Measurements from ENCODE around the gene SBSN.

The SBSN gene

GRCh38 chr19:35531291-35531690, 3.2 kb upstream of the SBSN start:
- no peak for DNase-seq

DNA sequence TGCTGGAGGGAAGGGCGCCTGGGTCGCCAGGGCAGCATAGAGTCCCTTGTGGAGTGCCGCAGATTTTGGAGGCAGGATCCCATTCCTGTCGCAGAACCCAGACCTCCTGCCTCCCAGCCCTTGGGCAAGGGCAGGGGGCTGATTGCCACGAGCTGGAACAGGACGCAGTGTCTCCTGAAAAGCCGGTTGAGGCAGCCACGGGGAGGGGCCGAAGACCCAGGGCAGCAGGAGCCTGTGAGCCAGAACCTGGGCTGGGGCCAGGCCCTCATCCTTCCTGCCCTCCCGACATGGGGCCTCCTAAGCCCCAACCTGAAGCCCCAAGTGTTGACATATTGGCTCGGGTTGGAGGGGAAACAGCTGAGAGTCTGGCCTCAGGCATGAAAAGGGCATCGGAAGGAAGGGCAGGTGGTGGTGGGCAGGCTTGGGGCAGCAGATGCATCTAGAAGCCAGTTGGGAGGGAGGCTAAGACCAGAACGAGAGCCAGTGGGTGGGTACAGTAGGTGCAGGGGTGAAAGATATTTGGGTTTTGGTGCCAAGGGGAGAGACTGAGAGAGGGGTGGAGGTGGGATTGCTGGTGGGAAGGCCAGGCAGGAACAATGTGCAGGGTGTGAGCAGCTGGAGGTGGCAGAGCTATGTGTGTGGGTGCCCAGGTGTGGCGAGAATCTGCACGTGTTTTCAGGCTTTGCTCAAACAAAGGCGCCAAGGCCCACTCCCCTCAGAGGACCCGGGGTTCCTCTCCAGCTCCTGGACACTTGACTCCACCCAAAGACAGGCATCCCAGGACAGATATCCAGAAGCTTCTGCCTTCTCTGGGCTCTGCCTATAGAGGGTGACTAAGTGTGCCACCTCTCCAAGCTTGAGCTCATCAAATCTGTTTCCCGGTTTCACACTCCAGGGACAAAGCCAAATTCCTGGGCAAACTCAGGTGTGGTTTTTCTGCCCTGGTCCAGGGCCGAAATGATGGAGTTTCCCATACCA, 1.4 kb upstream of the SBSN start:
- no peak for DNase-seq

DNA sequence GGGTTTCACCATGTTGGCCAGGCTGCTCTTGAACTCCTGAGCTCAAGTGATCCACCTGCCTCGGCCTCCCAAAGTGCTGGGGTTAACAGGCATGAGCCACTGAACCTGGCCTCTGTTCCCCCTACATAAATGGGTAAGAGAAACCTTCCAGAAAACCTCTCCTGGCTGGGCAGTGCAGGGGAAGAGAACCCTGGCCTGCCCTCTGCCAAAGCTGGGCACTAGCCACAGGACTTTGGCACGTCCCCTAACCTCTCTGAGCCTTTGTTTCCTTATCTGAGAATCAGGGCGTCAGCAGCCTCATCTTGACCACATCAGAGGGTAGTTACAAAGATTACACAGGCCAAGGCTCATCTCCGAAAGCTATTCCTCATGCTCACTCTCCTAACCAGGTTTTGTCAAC, 2.2 kb downstream of the SBSN start:
- no peak for DNase-seq

- DNase-seq = no peak
These were observed 3.8 kb downstream of the SBSN start for GRCh38 chr19:35524181-35524837.

DNA sequence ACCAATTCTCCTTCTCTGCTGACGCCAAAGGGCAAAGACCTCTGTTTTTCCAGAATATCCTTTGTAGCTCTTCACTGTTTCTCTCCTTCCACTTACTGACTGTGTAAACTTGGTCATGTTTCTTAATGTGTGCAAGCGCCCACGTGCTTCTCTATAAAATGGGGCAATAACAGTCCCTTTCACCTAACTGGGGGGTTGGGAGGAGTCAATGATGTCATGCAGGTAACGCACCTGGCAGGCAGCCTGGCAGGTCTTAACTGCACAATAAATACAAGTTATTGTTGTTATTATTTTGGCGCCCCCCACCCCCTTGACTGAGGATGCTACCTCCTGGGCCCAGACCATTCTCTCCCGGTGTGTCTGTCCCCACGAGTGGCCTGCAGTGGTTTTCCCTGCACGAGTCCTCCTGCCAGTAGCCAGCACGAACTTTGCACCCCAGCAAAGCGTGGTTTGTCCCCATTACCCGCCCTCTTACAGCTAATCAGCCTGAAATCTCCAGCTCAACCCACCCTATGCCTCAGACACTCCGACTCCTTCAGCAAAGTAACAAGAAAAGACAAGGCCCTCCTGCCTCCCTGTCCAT, 5.3 kb downstream of the SBSN start:
- DNase-seq = no peak

DNA sequence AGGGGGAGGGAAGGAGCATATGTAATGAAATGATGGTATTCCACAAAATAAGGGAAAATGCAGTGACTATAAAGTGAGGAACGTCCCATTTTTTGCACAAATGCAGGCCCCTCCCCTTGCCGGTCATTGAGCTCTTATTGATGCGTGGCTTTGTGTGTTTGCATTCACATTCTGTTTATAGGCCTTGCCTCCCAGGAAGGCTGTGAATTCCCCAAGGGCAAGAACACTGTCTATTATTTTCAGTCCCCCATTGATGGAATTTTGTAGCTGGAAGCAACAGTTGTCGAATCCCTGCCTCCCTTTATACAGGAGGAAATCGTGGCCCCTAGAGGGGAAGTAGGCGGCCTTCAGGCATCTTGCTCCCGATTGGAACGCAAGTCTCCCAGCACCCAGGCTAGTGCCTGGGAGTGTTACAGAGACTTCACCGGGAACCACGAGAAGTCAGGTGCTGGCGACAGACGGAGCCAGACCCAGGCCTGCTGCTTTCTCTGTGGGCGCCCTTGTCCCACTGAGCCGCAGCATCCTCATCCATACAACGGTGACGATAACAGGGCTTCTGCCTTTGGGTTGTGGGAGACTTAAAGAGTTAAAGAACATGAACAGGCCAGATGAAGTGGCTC, 6.9 kb downstream of the SBSN start:
- DNase-seq = no peak

GRCh38 chr19:35519291-35519690, 8.8 kb downstream of the SBSN start:
- DNase-seq = no peak

DNA sequence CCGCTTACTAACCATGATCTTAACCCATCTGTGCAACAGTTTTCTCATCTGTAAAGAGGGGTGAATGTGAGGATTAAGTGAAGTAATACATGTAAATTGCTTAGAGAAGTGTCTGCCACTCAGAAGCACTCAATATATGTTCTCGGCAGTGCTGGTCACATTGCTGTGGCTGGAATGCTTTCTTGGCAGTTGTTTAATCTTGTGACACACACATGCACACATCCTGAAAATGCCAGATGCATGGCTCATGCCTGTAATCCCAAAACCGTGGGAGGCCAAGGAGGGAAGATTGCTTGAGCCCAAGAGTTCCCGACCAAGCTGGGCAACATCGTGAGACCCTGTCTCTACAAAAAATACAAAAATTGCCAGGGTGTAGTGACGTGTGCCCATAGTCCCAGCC, 9.8 kb downstream of the SBSN start:
- DNase-seq = no peak

GRCh38 chr19:35517342-35517741, 10.8 kb downstream of the SBSN start:
- DNase-seq = no peak

DNA sequence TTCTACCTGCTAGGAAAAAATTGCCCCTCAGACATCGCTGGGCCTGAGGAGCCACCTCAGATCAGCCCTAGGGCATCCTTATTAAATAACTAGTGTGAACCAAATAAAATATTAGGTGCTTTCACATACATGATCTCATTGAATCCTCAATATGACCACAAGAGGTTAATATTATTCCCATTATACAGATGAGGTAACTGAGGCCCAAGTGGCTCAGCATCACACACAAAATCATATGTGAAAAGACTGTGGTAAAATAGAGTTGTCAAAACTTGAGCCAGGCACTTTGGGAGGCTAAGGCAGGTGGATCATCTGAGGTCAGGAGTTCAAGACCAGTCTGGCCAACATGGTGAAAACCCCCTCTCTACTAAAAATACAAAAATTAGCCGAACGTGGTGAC, 11.8 kb downstream of the SBSN start:
- no peak for DNase-seq

- no peak for DNase-seq
These were observed 13.8 kb downstream of the SBSN start for GRCh38 chr19:35514282-35514809.

DNA sequence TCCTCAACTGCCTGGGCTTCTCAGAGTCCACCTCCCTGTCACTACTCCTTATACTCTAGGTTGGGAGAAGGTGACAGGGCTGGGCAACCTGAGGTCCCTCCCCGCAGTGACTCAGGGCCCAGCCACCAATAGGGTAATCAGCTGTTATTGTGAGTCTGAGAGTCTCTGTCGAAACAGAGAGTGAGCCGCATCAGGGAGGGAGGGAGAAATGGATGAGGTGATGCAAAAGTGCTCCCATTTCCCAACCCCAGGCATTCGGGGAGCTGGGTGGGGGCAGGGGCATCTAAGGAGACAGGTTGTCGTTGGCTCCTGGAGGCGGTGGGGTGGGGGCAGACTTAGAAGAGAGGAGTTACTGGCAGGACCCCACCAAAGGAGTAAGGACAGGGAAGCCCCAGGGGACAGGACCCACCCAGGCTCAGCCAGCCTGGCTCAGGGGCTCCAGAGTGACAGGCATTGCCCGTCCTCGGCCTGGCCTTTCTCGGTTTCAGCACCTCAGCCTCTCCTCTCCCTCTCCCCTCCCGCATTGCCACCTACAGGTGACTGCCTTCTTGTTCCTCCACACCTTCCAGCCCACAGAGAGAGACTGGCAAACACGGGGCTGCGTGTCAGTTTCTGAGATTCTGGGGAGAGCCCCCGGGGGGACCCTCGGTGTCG, 14.4 kb downstream of the SBSN start, which contains the start of gene DMKN:
TSS of gene DMKN (minus strand) at position 22 of the 654 bp plus-strand sequence. CDS start 174 bp downstream, outside the sequence.
- DNase-seq = no peak

- no peak for DNase-seq
These were observed 15.1 kb downstream of the SBSN start for GRCh38 chr19:35512831-35513627.

- DNase-seq = no peak
These were observed 16.8 kb downstream of the SBSN start for GRCh38 chr19:35511337-35511736.

GRCh38 chr19:35510626-35510964, 17.5 kb downstream of the SBSN start:
- no peak for DNase-seq

DNA sequence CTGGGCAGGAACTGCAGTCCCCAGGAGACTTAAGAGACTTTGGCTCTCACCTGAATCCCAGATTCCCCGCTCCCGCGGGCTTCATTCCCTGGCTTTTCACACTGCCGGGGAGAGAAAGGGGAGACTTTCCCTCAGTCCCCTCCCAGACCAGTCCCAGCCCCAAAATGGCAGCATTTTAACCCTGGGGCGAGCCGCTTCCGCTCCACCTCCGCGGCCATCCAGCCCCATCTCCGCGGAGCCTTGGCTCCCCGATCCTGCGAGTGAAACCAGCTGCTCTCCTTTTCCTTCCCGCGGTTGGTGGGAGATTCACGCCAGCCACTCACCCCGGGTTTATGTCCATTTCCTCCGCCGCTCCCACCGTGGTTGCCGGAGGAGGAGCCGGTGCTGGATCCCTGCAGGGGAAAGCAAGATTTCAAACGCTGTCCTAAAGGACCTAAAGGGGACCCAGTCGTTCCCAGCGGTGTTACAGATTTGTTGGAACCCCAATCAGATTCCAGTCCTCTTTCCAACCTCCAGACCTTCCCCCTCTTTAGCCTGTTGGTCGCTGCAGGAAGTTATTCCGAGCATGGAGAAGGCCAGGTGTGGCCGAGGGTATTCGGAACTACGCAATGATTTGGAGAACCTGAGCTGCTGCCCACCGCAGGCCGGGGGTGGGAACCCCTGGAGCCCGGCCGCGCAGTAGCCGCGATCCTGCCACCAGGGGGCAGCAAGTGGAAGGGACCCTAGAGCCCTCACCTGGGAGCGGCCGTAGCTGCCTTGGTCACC, 18.1 kb downstream of the SBSN start:
- peak; percentile 80 for DNase-seq

DNA sequence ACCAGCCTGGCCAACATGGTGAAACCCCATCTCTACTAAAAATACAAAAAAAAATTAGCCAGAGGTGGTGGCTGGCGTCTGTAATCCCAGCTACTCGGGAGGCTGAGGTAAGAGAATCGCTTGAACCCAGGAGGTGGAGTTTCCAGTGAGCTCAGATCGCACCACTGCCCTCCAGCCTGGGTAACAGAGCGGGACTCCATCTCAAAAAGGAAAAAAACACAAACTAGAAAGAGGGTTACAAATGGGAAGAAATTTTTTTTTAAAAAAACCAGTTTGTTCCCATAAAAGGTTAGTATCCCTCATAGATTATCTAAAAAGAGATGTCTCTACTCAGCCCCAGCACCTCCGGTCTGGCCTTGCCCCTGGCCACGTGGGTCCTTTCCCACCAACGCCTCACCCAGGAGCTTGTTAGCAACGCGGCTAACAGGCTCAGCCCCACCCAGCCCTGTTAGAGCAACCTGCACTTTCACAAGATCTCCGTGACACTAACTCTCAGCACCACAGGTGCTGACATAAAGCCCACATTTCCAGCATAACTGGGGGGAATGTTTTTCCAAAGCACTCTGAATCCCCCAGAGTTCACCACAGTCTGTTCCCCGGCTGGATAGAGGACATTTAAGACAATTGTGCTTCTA, 19.0 kb downstream of the SBSN start:
- no peak for DNase-seq

DNA sequence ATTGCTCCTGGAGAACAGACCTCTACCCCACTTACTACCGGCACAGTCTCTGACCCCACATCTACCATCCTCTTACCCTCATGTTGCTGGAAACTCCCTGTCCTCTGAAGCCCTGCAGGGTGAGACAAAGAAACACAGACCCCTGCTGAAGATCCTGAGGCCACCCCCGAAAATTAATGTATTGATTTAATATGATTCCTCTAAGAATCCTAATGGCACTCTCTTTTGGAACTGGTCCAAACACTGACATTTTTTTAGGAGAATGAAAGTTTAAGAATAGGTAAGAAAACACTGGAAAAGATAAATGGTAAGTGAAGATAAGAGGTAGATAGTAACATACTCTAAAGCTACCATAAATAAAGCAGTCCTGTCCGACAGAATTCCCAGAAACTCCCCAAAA, 20.0 kb downstream of the SBSN start:
- DNase-seq = no peak

DNA sequence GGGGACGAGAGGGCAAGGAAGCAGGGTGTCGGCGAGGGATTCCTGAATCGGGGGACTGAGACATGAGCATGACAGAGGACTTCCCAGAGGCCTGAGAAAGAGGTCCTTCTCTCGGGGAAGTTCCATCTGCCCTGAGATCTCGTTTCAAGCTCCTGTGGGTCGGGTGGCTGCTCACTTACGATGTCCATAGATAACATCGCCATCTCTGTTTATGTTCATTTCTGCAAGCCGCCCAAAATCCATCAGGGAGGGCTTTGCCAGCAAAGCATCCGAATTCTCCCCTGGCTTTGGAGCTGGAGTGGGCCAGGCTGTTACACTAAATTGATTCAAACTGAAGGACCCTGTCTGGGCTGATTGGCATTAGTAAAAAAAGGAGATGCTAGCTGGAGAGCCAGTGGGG, 20.6 kb downstream of the SBSN start:
- no peak for DNase-seq

GRCh38 chr19:35506011-35506410, 22.1 kb downstream of the SBSN start:
- DNase-seq = no peak

Data from NCI-H82 (cell line).